Measurements from ENCODE around the gene KLRG1.

KLRG1 gene

GRCh38 chr12:9043766-9044165 lies 54.4 kb downstream of the KLRG1 start:
- no peak for DNase-seq

GRCh38 chr12:9047105-9047504 lies 57.8 kb downstream of the KLRG1 start:
- DNase-seq = no peak

- DNase-seq = no peak
These were observed 59.6 kb downstream of the KLRG1 start for GRCh38 chr12:9048930-9049329.

- DNase-seq = peak; percentile 86
These were observed 60.3 kb downstream of the KLRG1 start for GRCh38 chr12:9049520-9050133.

GRCh38 chr12:9050521-9051157 lies 61.3 kb downstream of the KLRG1 start:
- DNase-seq = no peak

GRCh38 chr12:9051158-9051550 lies 61.8 kb downstream of the KLRG1 start:
- DNase-seq = no peak

- no peak for DNase-seq
These were observed 63.3 kb downstream of the KLRG1 start for GRCh38 chr12:9052610-9053009.

All from hematopoietic multipotent progenitor cell treated with erythropoietin and hydrocortisone succinate and interleukin-3 and kit ligand, for 4 days (in vitro differentiated cells).